HG02798 (cell line): ENCODE results near the gene DARS1.
"Not testable (repeated sequence)": the region's sequence is repeated elsewhere in the genome, so short reads cannot be mapped to it uniquely, and the experiment has no call there.

Experiments used
- ATAC-seq: cut with Tn5 transposase; IDR thresholded peaks from one replicate; pipeline ENCODE4 v1.9.1; 2021; ENCODE audit warnings: mild to moderate bottlenecking; ENCODE audit not compliant: unreplicated experiment, poor library complexity

Gene DARS1

DNA sequence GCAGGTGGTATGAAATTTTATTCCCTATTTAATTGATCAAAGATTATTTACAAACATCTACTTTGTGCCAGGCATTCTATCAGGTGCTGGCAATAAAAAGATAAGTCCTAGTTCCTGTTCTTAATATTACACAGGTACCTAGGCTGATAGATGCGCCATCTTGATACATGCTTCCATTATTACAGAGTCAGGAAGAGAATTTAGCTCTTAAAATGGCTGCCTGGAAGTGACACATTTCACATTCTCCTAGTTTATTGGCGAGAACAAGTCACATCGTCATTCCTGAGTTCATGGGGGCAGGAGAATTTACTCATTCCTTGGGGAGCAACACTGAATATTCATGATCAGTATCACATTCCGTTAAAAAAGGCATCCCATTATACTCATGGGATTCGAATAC lies 1.1 kb upstream of the DARS1 start:
- ATAC-seq = no peak

DNA sequence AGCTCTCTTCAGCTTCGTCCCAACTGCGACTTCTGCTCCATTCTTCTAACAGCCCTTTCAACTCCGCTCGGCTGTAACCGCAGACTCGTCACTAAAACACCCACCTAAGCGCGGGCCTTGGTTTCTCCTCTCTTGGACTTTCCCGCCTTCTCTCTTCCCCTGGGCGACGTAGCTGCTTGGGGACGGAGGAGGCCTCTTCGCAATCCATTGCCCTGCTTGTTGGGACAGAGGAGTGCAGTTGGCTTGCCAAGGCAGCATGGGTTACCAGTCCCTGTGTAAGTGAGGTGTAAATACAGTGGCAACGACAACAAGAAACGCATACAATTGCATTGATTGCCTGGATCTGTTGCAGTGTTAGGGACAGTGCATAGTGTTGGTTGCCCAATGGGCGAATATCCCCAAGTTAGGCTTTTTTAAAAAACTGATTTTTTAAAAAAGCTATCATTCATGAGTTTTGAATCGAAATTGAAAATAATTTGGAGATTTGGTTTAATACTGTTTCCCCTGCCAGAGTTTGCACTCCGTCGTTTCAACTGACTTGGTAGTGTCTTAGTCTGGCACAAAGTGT lies 484 bp upstream of the DARS1 start:
- ATAC-seq = peak; percentile 51

DNA sequence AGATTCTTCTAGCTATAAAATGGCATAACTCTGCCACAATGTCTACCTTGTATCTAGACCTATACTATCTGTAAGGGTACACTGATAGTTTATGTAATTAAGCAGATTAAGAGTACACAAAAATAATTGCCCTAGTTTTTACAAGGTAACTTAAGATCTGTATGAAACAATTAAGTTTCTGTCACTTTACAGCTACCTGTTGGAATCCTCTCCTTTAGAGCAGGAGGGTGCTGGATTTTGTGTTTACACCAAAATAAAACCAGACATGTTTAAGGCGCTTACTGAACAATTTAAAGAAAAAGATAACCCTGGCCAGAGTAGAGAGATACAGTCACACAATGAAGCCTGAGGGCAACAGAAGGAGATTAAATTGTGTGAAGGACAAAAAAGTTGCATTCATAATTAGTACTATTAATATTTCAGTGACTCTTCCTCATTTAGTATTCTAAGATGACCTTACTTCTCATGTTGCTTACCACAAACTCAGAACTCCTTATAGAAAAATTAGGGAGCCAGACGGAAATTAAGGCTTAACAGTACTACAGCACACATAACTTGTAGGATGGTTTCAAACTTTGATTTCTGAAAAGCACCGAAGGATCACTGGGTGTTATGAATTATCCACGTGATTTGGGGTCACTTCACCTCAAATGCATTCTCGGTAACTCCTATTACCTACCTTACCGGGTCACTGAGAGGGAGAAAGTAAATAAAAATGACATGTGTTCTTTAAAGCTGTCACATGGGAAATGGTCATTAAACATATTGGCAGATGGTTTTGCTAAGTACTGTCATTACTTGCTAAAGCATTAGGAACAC lies 1.0 kb downstream of the DARS1 start:
- ATAC-seq = peak; percentile 32

DNA sequence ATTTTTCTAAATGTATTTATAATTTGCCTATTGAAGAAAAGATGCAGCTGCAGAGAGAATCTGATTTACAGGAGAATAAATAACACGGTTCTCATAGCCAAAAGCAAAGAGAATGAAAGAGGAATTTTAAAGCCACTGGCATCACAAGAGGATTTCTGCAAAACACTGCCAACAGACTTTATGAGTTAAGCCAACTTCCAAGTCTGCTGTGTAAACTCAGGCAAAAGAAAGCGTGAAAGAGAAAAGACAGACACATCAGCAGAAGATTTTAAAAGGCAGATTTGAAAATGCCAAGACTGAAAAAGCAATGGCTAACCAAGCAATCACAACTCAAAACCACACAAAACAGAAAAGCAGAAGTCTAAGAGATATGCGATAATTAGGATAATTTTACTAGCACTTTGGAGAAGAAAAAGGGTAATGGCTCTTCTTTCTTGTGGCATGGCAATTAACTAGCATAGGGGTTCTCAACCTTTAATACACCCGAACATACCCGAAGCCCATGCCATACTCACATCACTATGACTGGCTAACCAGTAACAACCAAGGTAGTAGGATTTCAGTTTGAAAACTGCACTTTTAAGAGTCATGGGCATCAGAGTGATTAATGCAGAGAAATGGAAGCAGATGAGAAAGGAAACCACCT lies 4.9 kb downstream of the DARS1 start:
- no peak for ATAC-seq

DNA sequence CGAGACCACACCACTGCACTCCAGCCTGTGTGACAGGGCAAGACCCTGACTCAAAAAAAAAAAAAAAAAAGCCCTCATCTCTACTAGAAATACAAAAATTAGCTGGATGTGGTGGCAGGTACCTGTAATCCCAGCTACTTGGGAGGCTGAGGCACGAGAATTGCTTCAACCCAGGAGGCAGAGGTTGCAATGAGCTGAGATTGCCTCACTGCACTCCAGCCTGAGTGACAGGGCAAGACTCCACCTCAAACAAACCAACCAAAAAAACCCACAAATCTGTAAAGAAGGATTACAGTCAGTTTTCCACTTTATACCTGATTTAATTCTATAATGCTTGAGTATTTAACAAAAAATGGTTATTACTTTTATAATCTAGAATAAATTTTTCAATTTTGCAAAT lies 9.7 kb downstream of the DARS1 start:
- ATAC-seq = no peak

DNA sequence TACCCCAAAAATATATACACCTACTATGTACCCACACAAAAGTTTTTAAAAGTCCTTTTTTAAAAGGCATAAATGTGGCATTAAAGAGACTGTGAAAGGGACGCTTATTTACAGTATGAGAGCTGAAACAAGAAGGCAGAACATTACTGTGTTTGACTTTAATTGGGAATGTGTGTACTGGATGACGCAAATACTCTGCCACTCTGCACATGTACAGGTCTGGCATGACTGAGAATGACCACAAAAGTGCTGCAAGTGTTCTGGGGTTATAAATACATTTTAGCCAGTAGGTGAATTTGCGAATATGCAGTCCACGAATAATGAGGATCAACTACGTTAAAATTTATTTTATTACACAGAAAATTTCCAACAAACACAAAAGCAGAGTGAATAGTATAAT lies 11.4 kb downstream of the DARS1 start:
- ATAC-seq = no peak

DNA sequence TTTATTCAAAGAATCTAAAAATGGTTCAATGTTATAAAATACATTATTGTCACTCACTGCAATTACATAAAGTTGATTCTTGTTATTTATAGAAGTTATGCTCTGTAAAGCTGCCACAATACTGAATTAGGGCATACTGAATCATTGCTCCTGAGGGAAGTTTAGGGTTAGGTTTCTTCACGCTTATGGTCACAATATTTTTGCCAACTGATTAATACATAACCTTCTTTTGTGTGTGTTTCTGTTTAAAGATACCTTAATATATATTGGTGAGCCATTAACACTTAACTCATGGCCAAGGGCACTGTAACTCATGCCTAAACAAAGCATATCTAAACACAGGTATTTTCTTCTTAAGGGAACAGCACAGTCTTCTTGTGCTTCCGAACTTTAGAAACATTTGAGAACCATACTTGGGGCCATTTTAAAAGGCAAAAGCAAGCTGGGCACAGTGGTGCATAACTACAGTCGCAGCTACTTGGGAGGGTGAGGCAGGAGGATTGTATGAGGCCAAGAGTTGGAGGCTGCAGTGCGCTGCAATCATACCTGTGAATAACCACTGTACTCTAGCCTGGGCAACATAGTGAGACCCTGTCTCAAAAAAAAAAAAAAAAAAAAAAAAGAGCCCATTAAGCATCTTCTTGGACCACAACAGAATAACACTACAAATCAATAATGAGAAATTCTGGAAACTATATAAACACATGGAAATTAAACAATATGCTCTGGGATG lies 15.6 kb downstream of the DARS1 start:
- ATAC-seq = no peak

DNA sequence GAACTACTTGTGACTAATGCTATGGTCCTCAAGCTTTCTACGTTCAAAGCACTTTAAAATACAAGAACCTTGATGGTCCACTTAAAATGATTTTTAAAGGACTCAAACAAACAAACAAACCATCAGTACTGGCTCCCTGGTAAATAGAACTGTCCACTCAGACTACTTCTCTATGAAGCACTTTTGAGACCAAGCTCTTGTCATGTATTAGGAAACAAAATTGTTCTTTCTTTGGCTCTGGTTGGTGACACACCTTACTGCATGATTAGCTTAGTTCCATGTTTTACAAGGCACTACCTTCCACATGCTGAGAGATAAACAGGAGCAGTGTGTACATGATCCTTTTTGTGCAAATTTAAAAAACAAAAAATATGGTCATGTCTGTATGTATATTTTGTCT lies 19.7 kb downstream of the DARS1 start:
- no peak for ATAC-seq

DNA sequence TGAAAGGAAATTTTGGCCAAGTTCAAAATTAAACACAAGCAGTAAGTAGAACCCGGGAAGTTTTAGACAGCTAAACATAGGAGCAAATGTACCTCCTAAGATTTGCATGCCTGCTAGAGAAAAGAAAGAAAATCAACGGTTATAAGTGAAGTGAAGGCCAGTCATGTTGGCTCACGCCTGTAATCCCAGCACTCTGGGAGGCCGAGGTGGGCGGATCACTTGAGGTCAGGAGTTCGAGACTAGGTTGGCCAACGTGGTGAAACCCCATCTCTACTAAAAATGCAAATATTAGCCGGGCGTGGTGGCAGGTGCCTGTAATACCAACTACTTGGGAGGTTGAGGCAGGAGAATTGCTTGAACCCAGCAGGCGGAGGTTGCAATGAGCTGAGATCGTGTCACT lies 21.0 kb downstream of the DARS1 start:
- ATAC-seq = not testable (repeated sequence)

DNA sequence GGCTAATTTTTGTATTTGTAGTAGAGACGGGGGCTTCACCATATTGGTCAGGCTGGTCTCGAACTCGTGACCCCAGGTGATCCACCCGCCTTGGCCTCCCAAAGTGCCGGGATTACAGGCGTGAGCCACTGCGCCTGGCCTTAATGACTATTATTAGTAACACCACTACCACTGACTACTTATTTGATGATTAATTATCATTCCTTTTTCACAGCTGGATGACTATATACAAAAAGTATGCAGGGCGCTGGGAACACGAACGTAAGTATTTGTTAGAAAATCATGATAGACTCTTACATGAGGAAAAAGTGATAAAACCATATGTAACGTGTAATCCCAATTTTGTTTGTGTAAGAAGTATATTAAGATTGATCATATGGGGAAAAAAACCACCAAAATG lies 21.6 kb downstream of the DARS1 start:
- no peak for ATAC-seq

DNA sequence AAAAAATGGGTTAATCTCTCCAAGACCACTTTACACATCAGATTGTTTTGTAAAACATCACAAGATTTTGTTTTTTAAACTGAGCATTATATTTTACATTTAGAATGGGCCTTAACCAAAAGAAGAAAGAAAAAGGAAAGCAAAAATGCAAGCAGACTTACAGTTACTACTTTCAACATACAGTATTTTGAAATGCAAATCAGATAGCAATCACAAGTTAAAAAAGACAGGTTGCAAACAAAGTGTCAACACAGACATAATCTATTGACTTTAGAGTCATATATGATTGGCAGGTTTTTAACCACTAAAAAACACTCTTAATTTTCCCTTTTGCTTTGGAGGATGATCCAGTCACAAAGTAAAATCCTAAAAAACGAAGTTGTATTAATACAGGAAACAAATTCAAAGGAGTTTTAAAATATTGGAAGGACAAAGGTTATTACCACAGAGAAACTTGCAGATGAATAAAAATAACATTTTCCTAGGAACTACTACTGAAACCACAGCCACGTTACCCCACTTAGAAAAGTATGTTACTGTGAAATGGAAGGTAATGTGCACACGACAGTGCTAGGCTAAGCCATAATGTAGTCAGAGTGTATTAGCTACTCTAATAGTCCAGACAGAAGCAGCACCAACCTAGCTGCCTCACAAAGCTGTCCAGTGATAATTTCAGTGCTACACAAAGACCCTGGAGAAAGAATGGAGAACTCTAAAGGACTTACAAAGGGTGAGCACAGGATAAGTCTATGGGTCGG lies 22.9 kb downstream of the DARS1 start:
- peak; percentile 76 for ATAC-seq

DNA sequence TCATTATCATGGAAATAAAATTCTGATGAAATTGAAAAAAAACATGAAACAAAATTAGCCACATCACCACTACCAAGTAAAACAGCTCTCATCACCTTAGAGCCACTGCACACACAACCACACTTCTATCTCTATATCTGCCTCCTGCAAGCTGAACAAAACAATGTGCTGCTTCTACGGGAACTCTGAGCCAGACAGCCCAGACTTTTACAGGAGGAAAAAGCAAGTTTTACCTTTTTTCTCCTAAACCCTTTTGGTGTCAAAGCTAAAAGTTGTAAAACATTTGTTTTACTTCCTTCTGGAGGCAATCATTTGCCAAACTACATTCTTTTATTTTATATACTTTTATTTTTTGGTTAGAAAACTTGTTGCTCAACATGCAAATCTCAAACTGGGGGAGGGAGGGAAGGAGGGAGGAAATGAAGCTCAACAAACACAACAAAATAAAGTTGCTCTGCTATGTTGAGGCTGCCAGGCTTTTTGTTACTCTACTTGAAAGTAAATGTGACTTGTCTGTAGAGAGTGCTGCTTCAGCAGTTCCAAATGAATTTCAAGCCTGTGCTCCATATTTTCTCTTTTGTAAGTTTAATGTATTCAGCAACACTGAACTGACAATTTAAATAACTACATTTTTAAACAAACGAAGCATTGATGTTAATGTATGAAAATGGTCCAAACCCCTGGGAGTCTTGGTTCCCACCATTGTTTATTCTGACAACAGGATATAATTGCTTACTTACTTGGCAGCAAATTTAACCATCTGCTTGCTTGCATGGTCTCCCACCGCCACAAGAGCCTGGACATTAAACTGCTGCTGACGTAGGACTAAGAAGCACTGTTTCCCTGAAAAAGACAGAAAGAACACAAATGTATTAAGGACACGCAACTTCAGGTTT lies 24.5 kb downstream of the DARS1 start:
- ATAC-seq = no peak

DNA sequence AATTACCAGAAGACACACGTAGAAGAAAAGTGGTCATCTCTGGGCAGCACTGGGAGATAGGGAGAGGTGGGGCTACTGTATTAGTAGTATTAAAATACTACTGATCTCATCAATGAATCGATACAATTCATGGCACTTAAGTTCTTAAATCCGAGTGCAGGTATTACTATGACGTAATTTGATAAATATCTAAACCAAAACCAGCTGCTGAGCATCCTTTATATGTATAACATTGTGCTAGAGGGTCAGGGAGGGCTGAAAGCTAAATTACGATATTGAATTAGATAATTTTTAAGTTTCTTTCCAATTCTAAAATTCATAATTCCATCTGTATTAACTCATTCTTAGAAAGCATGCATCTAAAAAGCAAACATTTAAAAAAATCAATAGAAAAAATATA lies 25.3 kb downstream of the DARS1 start:
- ATAC-seq = no peak

DNA sequence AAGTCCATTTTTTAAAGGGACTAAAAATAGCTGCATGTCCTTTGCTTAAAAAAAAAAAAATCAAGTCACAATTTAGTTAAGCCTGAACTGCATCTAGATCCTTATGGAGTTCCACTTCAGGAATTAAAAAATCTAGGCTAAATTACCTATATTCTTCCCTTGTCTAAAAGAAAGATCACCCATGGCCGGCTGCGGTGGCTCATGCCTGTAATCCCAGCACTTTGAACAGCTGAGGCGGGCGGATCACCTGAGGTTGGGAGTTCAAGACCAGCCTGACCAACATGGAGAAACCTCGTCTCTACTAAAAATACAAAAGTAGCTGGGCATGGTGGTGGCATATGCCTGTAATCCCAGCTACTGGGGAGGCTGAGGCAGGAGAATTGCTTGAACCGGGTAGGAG lies 26.5 kb downstream of the DARS1 start:
- not testable (repeated sequence) for ATAC-seq

DNA sequence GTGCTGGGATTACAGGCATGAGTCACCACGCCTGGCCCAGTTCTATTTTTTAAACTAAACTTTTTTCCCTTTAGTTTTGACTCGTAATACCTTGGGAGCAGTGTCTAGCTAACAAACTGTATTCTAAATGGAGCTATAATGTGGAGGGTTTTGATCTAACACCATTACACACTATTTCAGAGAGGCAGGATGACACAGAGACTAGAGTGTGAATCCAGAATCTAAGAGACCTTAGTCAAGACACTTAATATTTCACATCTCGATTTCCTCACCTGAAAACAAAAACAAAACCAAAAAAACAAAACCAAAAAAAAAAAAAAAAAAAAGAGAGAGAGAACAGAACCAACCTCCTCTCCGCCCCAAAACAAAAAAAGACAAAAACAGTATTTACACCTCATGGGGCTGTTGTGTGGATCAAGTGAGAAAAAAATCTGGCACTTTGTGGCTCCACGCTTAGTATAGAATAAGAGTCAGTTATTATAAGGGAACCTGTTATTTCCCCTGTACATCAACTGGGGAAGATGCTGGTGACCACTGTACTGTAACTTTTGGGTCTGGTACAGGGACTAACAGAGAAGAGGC lies 31.3 kb downstream of the DARS1 start:
- ATAC-seq = no peak

DNA sequence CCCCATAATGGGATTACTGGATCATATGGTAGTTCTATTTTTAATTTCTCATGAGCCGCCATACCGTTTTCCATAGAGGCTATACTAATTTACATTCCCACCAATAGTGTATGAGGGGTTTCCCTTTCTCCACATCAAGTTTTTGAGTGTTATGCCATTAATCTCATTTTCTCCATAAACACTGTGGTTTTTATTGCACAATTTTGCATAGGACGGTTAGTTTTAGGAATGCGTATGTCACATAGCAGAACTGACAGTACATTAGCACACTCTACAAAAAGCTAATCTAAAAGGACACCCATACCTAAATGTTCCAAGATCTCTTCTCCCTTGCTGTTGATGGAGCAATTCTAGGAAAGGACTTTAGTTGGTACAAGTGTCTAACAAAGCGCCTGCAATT lies 32.5 kb downstream of the DARS1 start:
- ATAC-seq = no peak

DNA sequence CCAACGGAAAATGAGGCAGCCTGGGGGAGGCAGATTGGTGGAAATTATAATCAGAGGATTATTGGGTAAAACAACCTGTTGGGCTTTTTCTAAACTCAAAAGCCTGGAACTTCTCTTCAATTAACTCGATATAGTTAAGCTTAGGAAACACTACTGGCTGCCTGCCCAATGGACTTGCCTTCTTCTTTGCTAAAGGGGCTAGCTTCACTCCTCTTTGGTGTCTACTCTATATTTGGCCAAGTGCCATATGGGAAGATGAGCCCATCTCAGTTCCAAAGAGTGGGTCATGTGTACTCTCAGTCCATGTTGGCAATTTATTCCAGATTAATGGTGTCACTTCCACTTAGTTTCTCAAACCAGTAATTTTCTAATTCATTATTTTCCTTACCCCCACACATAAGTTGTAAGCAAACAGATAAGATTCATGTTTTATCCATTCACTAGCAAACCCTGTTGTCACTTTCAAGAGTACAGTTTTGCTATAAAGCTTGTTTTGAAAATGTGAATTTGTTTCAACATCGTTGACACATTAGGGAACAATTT lies 34.3 kb downstream of the DARS1 start:
- ATAC-seq = no peak

DNA sequence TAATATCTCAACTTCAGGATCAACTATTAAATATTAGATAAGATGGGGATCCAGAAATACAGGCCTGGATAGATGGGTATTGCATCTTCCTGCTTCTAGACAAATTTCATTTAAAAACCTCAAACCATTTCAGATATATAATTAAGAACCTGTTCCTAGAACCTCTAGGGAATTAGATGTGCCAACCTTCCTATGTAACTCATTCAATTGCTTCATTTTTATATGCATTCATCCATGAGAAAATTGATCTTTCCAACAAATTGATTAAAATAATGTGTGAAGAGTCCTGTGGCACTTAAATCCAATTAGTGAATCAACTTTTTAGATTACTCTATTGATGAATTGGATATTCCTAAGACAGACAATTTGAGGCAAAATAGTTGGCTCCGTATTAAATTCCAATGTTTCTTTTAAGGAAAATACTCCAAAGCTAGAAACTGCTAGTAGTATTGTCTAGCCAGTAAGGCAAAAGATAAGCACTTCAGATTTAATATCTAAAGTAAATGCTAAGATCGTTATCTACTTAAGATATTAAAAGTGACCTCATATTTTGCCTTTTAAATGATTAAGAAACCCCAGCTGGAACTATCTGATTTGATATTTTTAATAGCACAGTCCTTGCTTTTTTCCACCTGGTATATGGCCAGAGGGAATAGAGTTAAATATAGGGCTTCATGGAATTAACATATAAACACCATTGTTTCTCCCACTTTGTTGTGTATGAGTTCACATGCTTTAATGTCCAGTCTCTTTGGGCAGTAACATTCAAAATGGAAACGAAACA lies 35.8 kb downstream of the DARS1 start:
- ATAC-seq = no peak
